NCI-H774 (cell line): ENCODE results near the gene C13orf42.

Experiments
- DNase-seq: peaks from one replicate; lab custom pipeline; 2025; lab: John Stamatoyannopoulos, UW

The C13orf42 gene

GRCh38 chr13:51033421-51034185 is 77.5 kb downstream of the C13orf42 start:
- DNase-seq = no peak

- DNase-seq = no peak
Measured at GRCh38 chr13:51032831-51033230, 78.2 kb downstream of the C13orf42 start.
